HCT116 (cell line): ENCODE results near the gene HABP2.

ENCODE experiments used
- REST ChIP-seq: IDR thresholded peaks from 2 replicates; pipeline ENCODE4 v1.6.1; 2012; ENCODE audit warnings: low read depth
- ZNF274 ChIP-seq: fragments of 200-500 bp; sonication (Bioruptor generic); IDR thresholded peaks from 2 replicates; pipeline ENCODE4 v1.6.1; 2014; ENCODE audit warnings: mild to moderate bottlenecking, low read depth, low read length, inconsistent platforms

- TF ChIP-seq ZNF274 (no peak), REST (no peak)
Measured at GRCh38 chr10:113585949-113586348, 33.1 kb downstream of the HABP2 start.
